Measurements from ENCODE around the gene LTBP1.

The LTBP1 gene

DNA sequence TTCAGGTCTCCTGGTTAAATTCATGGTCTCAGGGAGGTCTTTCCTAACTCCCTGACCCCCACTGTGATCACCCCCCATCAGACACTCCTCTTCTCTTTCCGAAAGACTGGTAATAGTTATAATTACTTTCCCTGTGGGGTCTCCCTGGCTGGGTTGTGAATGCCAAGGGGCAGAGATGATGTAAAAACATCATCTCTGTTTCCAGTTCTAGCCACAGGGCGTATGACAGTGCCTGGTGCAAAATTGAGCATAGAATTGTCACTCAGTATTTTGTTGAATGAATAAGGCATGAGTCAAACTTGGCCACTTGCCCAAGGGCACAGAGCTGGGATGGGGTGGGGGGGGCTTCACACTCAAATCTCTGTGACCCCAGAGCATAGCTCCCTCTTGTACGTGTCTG is 65.2 kb downstream of the LTBP1 start:
- DNase-seq, result no peak

- no peak for DNase-seq
Measured at GRCh38 chr2:33013684-33014110, 66.9 kb downstream of the LTBP1 start.

- peak; percentile 11 for DNase-seq
Measured at GRCh38 chr2:33014268-33014667, 67.5 kb downstream of the LTBP1 start.

GRCh38 chr2:33015421-33016142 is 68.8 kb downstream of the LTBP1 start:
- DNase-seq, result no peak

DNA sequence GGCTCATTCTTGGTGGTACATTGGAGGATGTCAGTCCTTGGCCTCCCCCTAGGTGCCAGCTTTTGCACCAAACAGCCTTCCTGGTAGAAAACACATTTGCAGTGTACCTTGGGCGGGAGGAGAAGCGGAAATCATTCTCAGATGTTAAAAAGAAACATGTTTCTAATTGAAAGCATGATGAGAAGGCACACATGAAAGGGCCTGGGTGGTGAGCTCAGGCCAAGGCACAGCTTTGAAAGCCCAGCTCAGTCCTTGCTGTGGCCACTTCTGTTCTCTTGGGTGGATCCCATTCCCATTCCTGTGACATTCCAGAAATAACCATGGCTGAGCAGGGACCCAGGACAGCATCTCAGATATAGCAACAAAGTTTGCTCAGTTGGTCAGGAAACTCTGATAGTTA is 71.5 kb downstream of the LTBP1 start:
- no peak for DNase-seq

DNA sequence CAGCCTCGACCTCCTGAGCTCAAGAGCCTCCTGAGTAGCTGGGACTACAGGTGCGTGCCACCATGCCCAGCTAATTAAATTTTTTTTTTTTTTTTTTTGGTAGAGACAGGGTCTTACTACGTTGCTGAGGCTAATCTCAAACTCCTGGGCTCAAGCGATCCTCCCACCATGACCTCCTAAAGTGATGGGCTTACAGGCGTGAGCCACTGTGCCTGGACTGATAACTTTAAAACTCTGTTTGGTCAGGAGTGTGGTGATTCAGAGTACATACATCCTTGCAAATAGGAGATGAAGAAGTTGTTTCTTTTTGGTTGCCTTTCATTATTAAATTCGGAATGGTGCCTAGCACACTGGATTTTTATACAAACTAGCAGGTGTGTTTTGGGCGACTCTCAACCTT is 73.0 kb downstream of the LTBP1 start:
- DNase-seq, result no peak

- DNase-seq, result no peak
Measured at GRCh38 chr2:33020883-33021282, 74.1 kb downstream of the LTBP1 start.

DNA sequence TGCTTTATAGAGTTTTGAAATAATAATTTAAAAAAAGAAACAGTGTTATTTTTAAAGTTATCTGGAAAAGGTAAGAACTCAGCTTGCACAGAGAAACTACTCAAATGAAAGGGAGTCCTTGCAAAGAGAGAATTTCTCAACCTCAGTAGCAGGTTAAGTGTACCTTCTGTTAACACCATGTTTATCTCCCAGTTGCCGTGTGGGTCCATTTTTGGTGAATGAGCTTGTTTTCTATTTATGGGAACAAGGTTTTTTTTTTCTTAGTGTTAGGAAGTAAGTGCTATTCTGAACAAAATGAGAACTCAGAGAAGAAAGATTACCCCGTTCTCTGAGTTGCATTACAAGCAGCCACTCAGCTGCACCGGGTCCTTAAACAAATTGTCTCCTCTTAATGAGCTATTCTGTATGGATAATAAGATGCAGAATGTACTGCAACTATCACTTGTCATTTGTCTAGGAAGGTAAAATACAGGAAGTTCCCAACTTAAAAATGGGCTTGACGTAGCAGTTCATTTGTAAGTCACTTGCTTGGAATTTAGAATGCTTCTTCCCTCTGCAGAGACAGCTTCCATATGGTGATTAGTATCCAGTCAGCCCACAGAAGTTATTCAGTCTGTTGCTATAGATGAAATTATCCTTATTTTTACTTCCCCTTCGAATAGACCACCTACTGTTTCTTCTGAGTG is 74.9 kb downstream of the LTBP1 start:
- no peak for DNase-seq

- DNase-seq, result no peak
Measured at GRCh38 chr2:33022395-33022985, 75.7 kb downstream of the LTBP1 start.

GRCh38 chr2:33022989-33023727 is 76.4 kb downstream of the LTBP1 start:
- DNase-seq, result no peak

DNA sequence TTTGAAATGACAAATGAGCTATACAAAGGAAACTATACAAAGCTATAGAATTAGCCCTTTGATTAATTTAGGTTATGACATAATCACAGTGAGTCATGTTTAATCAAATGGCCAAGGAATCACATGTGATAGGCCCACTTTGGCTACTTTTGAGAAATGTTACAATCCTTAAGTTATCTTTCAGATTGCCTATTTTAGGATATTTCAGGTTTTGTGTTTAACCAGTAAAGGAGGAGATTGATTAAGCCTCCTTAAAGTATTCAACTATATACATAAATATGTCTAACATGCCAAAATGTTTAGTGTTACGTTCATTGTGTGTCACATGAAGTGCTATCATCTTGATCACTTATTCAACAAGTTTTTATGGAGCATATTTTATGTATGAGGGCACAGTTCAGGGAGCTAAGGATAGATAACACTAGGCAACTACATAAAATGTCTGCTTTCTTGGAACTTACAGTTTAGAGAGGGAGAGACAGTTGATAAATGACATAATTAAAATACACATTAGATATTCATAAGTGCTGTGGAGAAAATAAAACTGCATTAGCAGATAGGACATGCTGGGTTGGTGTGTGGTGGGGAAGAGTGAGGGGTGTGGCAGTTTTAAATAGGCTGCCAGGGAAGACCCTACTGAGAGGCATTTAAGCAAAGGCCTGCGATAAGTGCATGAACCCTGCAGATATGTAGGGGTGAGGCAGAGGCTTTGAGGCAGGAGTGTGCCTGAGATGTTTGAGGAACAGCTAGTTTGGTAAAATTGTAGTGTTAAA is 77.2 kb downstream of the LTBP1 start:
- DNase-seq, result no peak

DNA sequence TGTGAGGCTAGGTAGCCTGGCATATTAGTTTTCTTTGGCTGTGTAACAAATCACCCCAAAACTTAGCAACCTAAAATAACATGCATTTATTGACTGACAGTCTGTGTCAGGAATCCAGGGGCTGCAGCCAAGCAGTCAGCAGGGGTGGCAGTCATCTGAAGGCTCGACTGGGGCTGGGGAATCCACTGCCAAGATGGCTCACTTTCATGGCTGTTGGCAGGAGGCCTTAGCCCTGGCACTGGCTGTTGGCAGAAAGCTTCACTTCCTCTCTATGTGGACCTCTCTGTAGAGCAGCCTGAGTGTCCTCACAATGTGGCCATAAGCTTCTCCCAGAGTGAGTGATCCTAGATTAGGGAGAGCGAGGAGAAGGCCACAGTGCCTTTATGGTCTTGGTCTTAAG is 78.0 kb downstream of the LTBP1 start:
- no peak for DNase-seq

- no peak for DNase-seq
Measured at GRCh38 chr2:33029459-33029858, 82.7 kb downstream of the LTBP1 start.

DNA sequence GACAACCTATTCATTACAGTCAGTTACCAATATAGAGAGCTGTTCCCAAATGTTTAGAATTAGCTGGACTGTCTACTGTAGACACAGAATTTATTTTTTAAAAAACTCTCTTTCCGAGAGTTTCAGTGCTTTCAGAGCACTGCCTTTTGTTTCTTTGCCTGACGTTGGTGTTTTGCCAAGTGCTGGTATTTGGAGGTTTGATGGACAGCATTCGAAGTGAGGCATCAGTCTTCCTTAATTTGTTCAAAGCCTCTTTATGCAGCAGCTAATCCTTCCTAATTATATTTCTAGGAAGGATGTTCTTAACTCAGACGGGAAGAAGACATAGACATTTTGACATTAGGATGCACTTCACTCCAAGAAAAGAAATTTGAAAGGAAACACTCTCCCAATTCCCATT is 83.2 kb downstream of the LTBP1 start:
- no peak for DNase-seq

DNA sequence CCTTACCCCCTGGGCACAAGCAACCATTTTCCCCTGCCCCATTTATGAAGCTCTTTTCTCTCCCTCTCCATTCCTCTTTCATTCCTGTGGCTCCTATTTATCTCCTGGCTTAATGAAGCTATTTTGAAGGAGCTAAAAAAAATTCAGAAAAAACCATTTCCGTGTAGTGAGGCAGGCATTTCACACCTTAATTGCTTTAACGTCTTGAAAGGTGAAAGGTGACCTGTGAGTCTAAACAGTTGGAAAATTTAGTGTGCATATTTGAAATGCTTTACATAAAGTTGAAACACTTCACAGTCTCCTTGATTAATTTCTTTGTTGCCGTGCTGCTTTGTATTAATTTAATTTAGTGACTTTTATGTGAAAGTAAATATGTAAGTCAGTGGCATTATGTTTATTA is 83.6 kb downstream of the LTBP1 start:
- no peak for DNase-seq

DNA sequence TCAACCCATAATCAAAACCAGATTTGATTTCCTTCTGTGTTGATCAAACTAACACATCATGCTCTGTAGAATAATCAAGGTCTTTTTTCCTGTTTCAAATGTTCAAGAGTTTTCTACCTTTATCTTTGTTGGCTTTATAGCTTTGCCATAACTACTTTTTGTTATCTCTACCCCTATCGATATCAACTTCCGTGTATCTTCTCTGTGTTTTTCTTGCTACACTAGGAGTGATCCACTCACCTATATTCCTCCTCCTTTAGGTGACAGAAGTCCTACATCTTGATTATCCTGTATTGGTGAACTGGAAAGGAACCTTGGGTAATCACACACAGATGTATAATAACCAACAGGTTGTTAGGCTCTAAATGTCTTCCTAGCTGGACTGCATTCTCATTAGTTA is 85.5 kb downstream of the LTBP1 start:
- no peak for DNase-seq

- DNase-seq, result peak; percentile 36
Measured at GRCh38 chr2:33033606-33034081, 86.9 kb downstream of the LTBP1 start.

DNA sequence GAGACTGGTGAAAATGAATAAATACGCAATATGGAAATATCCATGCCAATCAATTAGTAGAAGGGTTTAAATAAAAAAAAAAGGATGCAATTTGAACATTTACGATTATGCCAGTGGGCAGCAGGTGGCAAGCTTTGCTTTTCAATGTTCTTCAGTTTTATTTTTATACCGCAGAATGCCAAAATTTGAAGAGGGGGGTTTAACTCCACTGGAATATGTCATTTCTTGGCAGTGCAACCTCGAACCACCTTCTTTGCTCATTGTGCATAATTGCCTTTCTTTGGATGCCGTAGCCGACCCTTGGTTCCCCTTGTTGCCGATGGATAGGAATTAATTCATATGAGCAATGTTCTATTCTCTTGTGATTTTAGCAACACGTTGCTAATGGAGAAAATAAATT is 88.0 kb downstream of the LTBP1 start:
- no peak for DNase-seq

DNA sequence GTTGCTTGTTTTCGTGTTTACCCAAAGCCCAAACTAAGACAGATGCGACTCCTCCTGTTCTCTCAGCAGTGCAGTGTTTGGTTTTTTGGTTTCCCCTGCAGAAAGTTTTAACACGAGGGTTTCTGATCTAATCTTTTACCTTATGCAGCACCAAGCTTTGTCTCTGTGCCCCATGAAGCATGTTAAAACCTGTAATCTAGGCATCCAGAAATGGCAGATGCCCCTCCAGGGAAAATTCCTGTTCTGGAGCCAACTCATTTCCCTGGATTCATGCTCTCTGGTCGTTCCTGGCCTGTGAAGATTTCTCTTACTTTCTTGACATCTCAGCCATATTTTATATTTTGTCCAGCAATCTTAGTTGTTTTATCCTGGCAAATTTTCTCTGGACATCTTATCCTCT is 91.5 kb downstream of the LTBP1 start:
- DNase-seq, result no peak

GRCh38 chr2:33038799-33039198 is 92.0 kb downstream of the LTBP1 start:
- no peak for DNase-seq

DNA sequence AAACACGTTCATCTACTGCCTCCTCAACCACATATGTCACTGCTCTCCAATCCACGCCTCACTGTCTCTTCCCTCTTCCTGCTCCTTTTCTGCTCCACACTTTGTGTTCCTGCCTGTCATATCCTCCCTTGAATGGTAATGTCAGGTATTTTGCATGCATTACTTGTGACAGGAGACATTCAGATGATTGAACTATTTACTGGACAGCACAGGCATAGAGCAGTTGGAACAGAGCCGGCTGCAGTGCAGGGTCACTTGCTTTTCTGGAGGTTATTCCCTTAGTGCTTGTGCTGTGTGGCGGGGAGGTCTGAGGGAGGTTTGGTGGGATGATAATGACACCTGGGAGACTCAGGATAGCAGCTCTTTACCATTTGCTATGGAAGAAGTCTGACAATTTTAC is 93.8 kb downstream of the LTBP1 start:
- DNase-seq, result no peak

DNA sequence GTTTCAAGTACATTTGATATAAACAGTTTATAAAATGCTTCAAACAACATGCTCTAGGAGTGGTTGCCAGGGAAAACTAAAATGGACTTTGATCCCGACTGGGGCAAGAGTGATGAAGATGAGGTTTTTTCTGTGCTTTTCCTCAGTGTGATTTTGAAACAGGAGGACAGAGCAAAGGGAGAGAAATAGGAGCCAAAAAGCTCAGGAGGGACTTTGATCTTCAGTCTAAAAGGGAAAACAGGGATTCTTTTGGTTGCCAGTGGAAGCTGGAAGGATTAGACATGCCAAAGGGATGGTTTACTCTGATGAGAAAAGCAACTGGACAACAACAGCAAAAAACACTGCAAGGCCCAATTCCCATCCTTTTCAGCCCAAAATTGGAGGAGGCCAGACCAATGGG is 95.5 kb downstream of the LTBP1 start:
- no peak for DNase-seq

DNA sequence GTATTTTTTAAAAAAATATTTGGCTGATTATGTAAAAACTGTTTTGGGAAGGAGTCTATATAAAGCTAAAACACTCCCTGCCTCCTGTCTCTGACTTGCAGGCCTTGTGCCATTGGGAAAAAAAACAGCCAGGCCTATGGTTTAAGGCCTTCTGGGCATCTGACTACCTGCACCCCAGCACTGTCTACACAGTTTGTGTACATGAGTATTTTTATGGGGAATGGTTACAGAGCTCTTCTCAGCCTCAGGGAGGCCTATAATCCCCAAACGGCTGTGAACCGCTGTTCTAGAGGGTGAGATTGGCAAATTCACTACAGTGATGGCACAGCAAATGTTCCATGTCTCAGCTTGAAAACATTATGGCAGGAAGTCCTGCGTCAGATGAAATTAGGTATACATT is 96.1 kb downstream of the LTBP1 start:
- no peak for DNase-seq

Measured in NCI-H146 (cell line).